NCI-H1105 treated with DMSO at 0.1 percent for 48 hours (cell line): ENCODE data around the gene EPN1.

Experiments used
- DNase-seq: peaks from one replicate; lab custom pipeline; 2025; lab: John Stamatoyannopoulos, UW

The EPN1 gene

DNA sequence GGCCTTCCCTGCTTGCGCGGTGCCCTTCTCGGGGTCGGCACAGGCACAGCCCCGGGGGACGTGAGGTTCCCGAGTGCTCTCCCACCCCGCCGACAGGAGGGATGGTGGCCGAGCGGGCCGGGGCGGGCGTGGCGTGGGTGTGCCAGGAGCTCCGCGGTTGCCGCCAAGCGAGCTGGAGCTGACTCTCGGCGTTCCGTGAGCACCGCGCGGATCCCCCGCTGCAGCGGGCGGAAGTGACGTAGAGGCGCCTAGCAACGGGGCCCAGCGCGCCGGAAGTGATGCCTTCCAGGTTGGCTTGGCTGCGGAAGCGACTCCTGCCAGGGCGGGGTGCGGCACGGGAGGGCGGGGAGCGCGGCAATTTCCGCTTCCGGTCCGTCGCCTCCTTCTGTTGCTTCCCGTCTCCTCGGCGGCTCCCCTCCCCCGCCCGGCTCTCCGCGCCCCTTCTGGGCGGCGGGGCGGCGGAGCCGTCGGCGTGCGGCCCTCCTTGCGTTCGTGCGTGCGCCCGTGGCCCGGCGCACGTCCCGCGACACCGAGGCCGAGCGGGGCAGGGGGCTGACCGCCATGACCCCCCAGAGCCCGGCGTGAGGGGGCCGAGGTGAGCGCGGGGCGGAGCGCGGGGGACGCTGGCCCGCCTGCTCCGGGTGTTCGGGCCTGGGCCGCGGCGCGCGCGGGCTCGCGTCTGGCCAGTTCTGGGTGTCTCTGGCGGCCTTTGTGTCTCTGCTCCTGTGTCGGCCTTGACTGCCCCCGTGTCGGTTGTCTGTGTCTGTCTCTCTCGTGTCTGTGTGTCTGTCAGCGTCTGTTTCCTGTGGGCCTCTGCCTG is at the start of gene EPN1:
Gene EPN1 (plus strand): TSS at position 386 of the 820 bp plus-strand sequence. CDS start 3,402 bp downstream, outside the sequence.
- peak; percentile 96 for DNase-seq

DNA sequence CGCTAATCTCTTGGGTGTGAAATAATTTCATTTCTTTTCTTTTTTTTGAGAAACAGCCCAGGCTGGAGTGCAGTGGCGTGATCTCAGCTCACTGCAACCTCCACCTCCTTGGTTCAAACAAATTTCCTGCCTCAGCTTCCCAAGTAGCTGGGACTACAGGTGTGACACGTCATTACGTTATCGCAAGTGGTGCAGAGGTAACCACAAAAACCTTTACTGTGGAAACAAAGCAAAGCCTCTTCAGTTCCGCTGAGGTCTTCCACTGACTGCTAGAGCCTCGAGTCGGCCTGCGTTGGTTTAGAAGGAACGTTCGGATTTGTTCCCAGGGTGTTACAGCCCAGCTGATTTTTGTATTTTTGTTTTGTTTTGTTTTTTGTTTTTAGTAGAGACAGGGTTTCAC is 48.7 kb upstream of the EPN1 start:
- no peak for DNase-seq

DNA sequence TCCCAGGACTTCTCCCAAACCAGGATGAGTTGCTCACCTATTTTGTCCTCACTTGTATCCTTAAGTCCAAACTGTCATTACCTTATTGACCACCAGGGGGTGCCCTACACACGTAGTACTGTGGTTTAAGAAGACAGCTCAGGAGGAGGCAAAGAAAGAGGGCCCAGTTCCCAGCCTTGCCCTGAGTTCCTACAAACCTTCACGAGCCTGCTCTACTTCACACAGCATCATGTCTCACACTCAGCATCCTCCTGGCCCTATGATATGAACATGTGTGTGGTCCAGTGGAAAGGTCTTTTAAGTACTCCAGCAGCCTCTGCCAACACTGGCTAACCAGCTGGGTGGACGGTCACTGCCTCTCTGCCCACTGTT is 42.6 kb upstream of the EPN1 start:
- DNase-seq: peak; percentile 83

DNA sequence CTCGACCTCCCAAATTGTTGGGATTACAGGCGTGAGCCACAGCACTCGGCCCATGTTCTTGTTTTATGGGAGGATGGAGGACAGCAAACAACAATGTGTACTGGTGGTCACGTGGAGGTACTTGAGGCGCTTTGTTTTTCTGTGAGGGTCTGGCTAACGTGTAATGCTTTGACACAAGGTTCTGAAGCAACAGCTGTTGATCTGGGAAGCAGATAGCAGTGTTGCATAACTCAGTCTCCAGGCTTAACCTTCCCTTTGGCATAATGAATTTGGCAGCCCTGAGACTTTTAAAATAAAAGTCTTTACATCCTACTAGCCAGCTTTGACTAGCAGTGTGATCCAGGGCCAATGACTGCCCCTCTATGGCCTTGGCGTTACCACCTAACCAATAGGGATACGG is 41.2 kb upstream of the EPN1 start:
- DNase-seq: no peak

DNA sequence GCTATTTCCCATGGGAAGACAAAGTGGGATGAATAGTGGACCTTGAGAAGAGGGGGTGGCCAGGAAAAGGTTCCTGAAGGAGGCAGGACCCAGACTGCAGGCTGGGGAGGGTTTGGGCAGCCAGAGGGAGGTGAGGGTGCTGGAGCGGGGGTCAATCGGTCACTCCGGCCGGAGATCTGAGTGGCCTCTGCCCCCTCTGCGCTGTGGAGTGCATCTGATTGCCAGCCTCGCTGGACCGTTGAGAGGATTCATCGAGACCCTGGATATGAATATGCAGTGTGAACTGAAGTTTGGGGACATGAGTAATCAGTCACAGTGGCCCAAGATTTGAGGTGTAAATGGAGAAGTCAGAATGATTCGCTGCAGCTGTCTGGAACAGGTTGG is 39.7 kb upstream of the EPN1 start:
- no peak for DNase-seq

DNA sequence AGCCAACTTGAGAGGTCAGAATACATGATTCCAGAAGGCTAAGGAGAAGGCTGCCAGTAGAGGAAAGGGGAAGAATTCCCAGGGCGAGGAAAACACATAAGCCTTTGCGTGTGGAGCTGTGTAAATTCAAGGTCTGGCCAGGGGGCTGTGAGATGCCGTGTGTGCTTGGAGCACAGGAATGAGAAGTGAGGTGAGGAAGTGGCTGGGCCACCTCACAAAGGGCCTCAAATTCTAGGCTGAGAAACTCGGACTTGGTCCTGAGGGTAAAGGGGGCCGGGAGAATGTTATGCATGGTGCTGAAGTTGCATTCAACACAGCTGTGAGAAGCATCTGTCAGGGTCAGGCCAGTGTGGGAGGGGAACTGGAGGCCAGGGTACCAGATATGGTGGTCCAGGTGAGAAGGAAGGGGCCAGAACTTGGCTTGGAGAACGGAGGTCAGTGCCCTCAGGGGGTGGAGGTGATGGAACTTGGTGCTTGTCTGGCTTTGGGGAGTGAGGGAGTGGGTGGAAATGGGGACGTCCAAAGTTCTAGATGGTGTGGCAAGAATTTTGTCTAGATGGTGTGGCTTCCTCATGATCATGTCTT is 39.1 kb upstream of the EPN1 start:
- DNase-seq: no peak

DNA sequence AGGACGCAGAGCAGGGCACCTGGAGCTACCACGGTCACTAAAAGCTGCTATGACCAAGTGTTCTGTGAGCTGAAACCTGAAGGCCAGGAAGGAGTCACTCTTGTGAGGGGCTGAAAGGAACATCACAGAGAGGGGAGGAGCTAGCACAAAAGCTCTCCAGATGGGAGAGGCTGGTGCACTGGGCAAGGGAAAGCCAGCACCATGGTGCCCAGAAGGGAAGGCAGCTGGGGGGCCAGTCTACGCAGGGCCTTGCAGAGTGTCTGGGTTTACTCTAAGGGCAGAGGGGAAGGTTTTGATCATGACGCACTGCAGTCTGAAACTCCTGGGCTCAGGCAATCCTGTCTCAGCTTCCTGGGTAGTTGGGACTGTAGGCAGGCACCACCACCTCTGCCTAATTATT is 38.3 kb upstream of the EPN1 start:
- DNase-seq: no peak

DNA sequence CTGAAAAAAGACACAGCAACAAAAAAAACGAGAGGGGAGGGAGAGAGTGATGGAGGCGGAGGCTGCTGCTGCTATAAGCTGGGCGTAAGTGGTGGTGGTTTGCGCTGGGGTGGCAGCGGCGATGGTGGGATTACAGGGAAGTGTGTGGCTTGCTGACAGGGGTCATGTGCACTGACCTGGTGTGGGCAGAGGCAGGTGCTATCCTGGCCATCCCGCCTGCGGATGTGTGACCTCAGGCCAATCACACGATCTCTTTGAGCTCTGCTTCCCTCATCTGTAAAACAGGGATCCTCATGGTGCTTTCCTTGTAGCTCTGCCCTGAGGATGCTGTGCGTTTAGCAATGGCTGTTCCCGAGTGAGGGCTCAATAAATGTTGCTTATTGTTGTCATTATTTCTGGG is 37.5 kb upstream of the EPN1 start:
- DNase-seq: no peak

DNA sequence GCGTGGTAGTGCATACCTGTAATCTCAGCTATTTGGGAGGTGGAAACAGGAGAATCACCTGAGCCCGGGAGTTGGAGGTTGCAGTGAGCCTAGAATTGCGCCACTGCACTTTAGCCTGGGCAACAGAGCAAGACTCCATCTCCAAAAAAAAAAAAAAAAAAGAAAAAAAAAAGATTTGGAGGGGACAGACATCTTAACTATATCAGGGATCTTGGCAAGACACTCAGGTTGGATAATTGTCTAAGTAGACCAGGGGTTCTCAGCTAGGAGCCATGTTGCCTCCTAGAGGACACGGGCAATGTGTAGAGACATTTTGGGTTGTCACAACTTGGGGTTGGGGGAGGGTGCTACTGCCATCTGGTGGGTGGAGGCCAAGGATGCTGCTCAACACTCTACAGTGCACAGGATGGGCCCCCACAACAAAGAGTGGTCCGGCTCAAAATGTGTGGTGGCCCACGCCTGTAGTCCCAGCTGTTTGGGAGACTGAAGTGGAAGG is 36.1 kb upstream of the EPN1 start:
- DNase-seq: no peak

DNA sequence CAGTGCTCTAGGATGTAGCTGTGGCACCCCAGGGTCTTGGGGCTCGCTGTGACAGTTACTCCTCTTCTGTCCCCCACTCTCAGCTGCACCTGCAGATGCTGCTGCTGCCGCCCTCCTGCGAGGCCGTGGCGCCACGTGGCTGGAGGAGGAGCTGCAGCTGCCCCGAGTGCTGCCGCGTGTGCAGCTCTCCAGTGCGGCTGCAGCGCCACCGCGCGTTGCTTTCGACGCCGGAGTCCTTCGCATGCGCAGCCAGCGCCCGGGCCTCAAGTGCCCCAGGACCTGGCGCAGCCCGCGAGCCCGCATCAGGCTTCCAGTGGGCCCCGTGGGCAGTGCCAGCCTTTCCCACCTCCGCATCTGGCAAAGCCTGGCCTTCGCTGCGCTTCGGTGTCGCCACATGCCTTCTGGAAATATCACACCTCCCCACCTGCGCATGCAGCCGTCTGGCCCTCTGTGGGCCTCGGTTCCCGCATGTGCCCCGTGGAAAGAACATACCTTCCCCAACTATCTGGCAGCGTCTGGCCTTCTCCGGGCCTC is 34.9 kb upstream of the EPN1 start:
- peak; percentile 34 for DNase-seq

DNA sequence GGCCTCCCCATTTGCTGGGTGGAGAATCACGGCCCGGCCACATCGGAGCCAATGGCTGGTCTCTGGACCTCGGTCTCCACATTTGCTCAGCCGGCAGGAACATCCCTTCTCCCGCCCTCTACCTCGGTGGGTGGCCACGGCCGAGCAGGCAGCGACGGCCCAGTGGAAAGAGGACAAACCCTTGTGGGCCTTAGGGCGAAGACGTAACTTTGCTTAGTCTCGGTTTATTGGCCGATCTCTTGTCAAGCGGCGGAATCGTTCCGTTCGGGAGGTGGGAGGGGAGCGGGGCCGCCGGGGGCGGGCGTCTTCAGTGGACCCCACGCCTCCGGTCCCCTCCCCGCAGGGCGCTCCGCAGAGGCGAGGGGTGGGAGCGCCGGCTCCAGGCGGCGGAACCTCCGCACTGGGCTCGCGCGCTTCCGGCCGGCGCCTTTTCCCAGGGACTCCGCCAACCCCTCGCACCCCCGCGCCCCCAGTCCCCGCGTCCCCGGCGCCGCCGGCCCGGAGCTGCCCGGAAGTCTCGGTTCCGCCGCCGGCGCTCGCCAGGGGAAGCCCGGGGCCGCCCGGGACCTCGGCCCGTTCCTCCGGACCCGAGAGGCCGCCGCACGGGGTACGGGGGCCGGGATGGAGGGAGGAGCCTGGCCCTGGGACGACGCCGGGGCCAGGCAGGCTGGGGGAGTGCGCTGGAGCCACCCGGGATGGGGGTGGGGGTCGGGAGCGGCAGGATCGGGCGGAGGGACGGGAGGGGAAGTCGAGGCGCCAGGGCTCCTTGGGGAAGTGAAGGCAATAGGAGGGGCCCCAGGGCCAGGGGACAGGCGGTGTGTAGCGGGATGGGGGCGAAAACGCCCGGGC is 34.2 kb upstream of the EPN1 start, which contains the start of gene ZNF580:
Gene ZNF580 (plus strand): TSS at position 426 of the 849 bp plus-strand sequence. CDS start 1,507 bp downstream, outside the sequence.
- peak; percentile 42 for DNase-seq

DNA sequence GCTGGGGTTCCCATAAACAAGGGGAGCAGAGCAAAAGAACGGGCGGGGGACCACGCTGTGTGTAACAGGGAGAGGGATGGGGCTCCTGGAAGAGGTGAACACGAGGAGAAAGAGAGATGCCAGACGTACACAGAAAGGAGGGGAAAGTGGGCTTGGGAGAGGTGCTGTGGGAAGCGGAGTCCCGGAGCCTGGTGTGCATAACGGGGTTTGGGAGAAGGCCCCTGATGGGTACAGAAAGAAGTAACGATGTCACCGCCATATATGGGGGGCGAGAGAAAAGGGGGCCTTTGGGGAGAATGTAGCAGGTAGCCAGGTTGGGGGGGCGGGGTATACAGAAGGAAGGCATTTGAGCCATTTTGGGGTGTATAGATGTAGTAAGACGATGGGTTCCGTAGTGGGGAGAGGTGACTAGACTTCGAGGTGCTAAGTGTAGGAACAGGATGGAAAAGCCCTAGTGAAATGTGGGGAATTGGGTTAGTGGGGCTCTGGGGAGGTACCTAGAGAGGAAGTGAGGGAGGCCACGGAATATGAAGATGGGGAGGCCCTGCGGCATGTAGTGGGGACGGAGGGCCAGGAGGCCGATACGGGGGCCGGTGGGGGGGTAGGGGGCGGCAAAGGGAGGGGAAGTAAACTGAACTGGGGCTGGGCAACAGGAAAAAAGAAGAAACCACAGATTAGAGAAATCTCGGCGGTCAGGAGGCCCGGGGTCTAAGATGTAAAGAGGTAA is 33.4 kb upstream of the EPN1 start:
- no peak for DNase-seq

DNA sequence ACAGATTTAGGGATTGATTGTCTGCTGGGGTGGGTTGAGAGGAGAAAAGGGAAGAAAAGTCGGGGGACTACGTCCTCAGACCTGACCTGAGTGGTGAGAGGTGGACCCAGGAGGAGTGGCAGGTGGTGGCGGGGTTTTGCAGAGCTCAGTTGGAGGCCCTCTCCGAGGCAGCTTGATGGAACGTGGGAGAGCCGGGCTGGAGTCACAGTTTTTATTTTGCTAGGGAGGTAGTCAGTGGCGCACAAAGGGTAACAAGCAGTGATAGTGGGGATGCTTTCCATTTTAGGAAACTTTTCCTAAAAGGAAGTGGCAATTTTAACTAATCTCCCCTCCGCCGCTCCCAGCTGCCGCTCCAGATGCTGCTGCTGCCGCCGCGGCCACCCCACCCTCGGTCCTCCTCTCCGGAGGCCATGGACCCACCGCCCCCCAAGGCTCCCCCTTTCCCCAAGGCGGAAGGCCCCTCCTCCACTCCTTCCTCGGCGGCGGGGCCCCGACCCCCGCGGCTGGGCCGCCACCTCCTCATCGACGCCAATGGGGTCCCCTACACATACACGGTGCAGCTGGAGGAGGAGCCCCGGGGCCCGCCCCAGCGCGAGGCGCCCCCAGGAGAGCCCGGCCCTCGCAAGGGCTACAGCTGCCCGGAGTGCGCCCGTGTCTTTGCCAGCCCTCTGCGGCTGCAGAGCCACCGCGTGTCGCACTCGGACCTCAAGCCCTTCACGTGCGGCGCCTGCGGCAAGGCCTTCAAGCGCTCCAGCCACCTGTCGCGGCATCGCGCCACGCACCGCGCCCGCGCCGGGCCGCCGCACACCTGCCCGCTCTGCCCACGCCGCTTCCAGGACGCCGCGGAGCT is 32.6 kb upstream of the EPN1 start:
- no peak for DNase-seq

DNA sequence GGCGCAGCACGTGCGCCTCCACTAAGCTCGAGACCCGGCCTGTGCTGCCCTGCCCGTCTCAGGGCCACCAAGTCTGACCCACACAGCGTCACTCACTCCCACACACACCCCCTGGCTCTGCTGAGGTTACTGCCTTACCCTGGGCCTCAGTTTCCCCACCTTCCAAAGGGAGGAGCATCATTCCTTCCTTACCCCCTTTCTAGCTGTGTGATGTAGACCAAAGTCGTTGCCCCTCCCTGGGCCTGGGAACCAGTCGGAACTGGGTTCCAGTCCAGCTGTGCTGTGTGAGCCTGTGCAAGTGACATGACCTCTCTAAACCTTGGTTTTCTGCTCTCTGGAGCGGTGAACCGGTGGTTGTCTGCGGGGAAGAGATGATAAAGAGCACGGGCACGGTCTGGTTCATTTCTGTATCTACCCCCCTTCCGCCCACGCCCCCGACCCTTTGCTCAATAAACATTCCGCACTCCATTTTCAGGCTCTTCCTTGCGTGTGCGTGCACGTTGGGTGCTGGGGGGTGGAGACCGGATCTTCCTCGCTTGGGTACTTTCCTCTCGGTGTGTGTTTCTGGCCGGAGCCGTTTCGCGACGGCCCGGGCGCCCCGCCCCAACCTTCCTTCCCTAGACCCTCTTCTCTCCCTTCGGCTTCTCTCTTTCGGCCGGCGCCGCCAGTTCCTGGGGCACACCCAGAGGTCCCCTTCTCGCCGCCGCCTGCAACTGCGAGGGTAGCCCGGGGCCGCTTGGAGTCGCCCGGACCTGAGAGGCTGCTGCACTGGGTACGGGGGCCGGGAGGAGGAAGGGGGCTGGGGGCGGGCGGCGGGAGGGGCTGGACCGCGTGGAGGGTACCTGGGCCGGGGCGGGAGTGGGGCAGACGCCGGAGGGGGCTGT is 31.8 kb upstream of the EPN1 start, which contains the start of gene ZNF581:
Gene ZNF581 (plus strand): TSS at position 647 of the 884 bp plus-strand sequence. CDS start 923 bp downstream, outside the sequence.
- peak; percentile 50 for DNase-seq

DNA sequence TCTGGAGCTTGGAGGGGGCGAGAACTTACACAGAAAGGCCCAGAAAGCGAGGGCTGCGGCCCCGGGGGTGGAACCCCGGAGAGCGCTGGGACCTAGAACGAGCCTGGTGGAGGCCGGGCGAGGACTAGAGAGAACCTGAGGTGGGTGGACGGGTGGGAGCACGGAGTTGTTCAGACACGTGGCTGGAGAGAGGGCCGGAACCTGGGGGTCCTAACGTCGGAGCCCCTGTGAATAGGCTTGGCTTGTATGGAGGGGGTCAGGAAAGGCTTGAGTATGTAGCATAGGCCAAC is 31.2 kb upstream of the EPN1 start:
- peak; percentile 16 for DNase-seq

DNA sequence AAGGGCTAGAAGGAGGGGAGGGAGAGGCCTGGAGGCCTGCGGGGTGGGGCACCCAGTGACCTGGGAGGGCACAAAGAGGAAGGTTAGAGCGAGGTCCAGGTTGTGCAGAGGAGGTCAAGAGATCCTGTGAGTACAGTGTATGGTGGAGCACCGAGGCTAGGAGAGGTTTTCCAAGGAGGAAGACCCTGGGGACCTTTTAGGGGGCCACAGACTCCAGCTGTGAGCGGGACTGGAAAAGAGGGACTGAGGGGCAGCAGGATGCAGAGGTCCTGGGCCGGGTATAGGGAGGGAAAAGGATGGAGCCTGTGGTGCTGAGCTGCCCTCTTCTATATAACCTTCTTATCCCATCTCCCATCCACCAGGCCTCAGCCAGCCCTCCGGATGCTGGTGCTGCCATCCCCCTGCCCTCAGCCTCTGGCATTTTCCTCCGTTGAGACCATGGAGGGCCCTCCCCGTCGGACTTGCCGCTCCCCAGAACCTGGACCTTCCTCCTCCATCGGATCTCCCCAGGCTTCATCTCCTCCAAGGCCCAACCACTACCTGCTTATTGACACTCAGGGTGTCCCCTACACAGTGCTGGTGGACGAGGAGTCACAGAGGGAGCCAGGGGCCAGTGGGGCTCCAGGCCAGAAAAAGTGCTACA is 30.7 kb upstream of the EPN1 start:
- DNase-seq: no peak

DNA sequence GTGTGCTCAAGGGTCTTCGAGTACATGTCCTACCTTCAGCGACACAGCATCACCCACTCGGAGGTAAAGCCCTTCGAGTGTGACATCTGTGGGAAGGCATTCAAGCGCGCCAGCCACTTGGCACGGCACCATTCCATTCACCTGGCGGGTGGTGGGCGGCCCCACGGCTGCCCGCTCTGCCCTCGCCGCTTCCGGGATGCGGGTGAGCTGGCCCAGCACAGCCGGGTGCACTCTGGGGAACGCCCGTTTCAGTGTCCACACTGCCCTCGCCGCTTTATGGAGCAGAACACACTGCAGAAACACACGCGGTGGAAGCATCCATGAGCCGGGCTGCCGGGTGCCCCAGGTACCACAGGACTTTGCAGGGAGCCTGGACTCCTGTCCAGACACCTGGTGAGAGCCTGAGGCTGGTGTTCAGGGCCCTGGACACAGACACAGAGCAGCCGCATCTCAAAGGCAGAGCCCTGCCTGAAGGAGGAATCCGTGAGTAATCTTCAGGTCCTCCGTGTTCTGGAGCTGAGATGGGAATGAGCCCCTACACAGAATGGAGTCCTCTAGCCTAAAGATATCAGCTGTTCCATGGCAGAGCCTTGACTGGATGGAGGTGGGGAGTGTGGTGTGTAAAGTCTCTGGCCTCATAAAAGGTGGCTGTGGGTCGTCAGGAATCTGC is 30.0 kb upstream of the EPN1 start:
- DNase-seq: no peak

DNA sequence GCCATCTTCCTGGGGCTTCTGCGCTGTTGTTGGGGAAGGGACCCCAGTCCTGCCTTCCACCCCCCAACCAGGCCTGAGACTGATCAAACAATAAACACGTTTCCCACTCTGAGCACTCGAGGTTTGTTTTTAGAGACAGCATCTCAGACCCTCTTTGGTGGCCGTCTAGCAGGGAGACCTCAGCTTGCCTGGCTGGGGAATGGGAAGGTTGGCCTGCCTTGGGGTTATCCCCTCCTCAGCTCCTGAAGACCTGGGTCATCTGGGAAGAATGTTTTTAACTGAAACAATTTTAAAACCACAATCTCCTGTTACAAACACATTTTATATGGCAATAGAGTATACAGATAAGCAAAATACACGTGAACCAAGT is 29.5 kb upstream of the EPN1 start:
- DNase-seq: no peak
